Measurements from ENCODE around the gene IFRD2. TPM values are rescaled to one million over a fixed set of nuclear protein-coding genes. Genes with fewer than 3 reads are reported as not detected.

Gene IFRD2
- total and polyA plus RNA-seq, 9 of the 15 experiments (the other 6 are each of a cell fraction or from before 2014, with no cell fraction given): 30.5 to 115 (median 52.8) TPM

DNA sequence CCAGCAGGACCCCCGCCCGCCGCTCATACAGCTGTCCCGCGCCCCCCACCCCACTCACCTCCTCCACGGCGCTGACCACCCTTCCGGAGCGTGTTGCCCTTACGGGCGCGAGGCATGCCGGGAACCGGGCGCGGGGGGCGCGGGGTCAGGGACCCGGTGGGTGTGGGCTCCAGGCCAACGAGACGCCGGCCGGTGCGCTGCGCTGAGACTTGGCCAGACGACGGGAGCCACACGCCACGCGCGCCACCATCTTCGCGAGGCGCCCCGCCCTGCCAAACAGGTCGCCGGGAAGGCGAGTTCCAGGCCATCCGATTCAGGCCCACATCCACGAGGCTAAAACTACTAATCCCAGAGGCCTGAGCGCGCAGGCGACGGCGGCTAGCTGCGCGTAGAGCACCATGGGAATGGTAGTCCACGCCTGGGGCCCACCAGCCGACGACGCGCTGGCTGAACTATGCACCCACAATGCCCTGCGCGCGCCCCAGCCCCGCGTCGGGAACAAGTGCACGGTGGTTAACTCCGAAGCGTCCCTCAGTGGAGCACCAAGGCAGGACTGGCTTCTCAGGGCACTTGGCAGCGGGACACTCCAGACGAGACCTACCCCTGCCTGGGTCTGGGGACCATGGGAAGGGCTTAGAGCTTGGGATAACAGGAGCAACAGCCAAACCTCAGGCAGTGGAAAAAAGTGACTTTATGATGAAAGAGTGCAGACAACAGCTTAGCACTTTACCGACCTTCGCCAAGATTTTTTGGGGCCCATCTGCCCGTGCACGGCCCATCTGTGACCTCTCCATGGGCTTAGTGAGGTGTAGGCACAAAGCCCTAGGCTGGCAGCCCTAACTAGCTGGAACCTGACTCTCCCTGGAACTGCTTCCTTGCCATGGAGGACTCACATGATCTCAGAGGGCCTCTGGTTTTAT, at the start of gene IFRD2 (continued):
- TF ChIP-seq ZBTB17 (CRISPR knock-in tag; IDR thresholded peaks at IDR 0.05) (peak; percentile 87), L3MBTL2 (IDR thresholded peaks at IDR 0.05) (peak; percentile 82), TCFL5 (CRISPR knock-in tag; conservative IDR thresholded peaks at IDR 0.05) (0 out of 2 replicates have a peak, but pooled peaks have one; percentile 18), TFE3 (CRISPR knock-in tag; IDR thresholded peaks at IDR 0.05) (0 out of 2 replicates have a peak, but pooled peaks have one; percentile 8), ZNF324 (CRISPR knock-in tag; IDR thresholded peaks at IDR 0.05) (no peak), ZNF197 (CRISPR knock-in tag; IDR thresholded peaks at IDR 0.05; ENCODE audit: low read depth) (peak; percentile 98), ZBTB12 (CRISPR knock-in tag; IDR thresholded peaks at IDR 0.05) (peak; percentile 88), CHD2 (IDR thresholded peaks at IDR 0.05; ENCODE audit: low read depth, low read length) (peak; percentile 64), NCOR1 (IDR thresholded peaks at IDR 0.05) (no peak), MCM5 (IDR thresholded peaks at IDR 0.05; ENCODE audit: low read depth) (no peak), ILK (tag; IDR thresholded peaks at IDR 0.05; ENCODE audit: borderline replicate concordance, low read depth) (no peak), KAT7 (CRISPR knock-in tag; IDR thresholded peaks at IDR 0.05; ENCODE audit: borderline replicate concordance) (peak; percentile 73; the same call in 1 of the 2 replicates), ZNF175 (CRISPR knock-in tag; IDR thresholded peaks at IDR 0.05; ENCODE audit: low read depth) (peak; percentile 94), TAF9B (IDR thresholded peaks at IDR 0.05; ENCODE audit: partially characterized antibody) (peak; percentile 15), PHB2 (IDR thresholded peaks at IDR 0.05; ENCODE audit: low read depth) (no peak), ZKSCAN8 (CRISPR knock-in tag; IDR thresholded peaks at IDR 0.05) (0 out of 2 replicates have a peak, but pooled peaks have one; percentile 34), NR2F6 (CRISPR knock-in tag; IDR thresholded peaks at IDR 0.05) (no peak), HMGN3 (IDR thresholded peaks at IDR 0.05; ENCODE audit: borderline replicate concordance, extremely low read depth, insufficient read length, low read depth, low read length) (peak; percentile 93)
- TF ChIP-seq, protein P1, sequence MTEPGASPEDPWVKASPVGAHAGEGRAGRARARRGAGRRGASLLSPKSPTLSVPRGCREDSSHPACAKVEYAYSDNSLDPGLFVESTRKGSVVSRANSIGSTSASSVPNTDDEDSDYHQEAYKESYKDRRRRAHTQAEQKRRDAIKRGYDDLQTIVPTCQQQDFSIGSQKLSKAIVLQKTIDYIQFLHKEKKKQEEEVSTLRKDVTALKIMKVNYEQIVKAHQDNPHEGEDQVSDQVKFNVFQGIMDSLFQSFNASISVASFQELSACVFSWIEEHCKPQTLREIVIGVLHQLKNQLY (CRISPR knock-in tag; conservative IDR thresholded peaks at IDR 0.05): no peak
- TF ChIP-seq, protein P2, sequence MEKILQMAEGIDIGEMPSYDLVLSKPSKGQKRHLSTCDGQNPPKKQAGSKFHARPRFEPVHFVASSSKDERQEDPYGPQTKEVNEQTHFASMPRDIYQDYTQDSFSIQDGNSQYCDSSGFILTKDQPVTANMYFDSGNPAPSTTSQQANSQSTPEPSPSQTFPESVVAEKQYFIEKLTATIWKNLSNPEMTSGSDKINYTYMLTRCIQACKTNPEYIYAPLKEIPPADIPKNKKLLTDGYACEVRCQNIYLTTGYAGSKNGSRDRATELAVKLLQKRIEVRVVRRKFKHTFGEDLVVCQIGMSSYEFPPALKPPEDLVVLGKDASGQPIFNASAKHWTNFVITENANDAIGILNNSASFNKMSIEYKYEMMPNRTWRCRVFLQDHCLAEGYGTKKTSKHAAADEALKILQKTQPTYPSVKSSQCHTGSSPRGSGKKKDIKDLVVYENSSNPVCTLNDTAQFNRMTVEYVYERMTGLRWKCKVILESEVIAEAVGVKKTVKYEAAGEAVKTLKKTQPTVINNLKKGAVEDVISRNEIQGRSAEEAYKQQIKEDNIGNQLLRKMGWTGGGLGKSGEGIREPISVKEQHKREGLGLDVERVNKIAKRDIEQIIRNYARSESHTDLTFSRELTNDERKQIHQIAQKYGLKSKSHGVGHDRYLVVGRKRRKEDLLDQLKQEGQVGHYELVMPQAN (IDR thresholded peaks at IDR 0.05; ENCODE audit: borderline replicate concordance): peak; percentile 68; the same call in 1 of the 2 replicates
